Gastrocnemius medialis (tissue), 4 donors: ENCODE data around the gene CELSR1.

Experiments
- POLR2A ChIP-seq, 2 donors: fragments of 450-650 bp; IDR thresholded peaks; one replicate each; pipeline ENCODE4 v1.6.1; 2017; ENCODE audit warnings: antibody characterized with exemption in 2 of 2, mild to moderate bottlenecking in 2 of 2, moderate library complexity in 2 of 2
- TF ChIP-seq, protein P1 (sequence below), 5 experiments: fragments of 450-650 bp in 3 of 5; fragments of 200-600 bp in 2 of 5; sonication (generic) in 2 of 5; IDR thresholded peaks in 4 of 5; conservative IDR thresholded peaks in 1 of 5; 1 replicate in 4 of 5; 2 replicates in 1 of 5; pipeline ENCODE4 v1.5.1; 2016 to 2019; ENCODE audit warnings: antibody characterized with exemption in 5 of 5, mild to moderate bottlenecking in 3 of 5, moderate library complexity in 3 of 5

GRCh38 chr22:46518038-46518437 lies 19.4 kb downstream of the CELSR1 start:
- TF ChIP-seq, protein P1, sequence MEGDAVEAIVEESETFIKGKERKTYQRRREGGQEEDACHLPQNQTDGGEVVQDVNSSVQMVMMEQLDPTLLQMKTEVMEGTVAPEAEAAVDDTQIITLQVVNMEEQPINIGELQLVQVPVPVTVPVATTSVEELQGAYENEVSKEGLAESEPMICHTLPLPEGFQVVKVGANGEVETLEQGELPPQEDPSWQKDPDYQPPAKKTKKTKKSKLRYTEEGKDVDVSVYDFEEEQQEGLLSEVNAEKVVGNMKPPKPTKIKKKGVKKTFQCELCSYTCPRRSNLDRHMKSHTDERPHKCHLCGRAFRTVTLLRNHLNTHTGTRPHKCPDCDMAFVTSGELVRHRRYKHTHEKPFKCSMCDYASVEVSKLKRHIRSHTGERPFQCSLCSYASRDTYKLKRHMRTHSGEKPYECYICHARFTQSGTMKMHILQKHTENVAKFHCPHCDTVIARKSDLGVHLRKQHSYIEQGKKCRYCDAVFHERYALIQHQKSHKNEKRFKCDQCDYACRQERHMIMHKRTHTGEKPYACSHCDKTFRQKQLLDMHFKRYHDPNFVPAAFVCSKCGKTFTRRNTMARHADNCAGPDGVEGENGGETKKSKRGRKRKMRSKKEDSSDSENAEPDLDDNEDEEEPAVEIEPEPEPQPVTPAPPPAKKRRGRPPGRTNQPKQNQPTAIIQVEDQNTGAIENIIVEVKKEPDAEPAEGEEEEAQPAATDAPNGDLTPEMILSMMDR (IDR thresholded peaks at IDR 0.05 in 4 of 5, conservative IDR thresholded peaks at IDR 0.05 in 1 of 5), result no peak
- TF ChIP-seq POLR2A (IDR thresholded peaks at IDR 0.05), result no peak
